Measurements from ENCODE around the gene LGALS3BP. TPM values are rescaled to one million over a fixed set of nuclear protein-coding genes. Genes with fewer than 3 reads are reported as not detected.

LGALS3BP gene
- total and polyA plus RNA-seq, 2 of the 13 experiments (the other 11 are each of a cell fraction or from before 2014, with no cell fraction given): 137 to 332 TPM

GRCh38 chr17:78962345-78962983 is 17.3 kb downstream of the LGALS3BP start (continued):
- peak; percentile 82; the same call in 1 of the 2 replicates for TF ChIP-seq PRDM10 (CRISPR knock-in tag; IDR thresholded peaks at IDR 0.05; ENCODE audit: low read depth)
- peak; percentile 79; the same call in 1 of the 2 replicates for TF ChIP-seq ZNF510 (CRISPR knock-in tag; IDR thresholded peaks at IDR 0.05; ENCODE audit: low read depth)
- TF ChIP-seq SKIL (CRISPR knock-in tag; IDR thresholded peaks at IDR 0.05; ENCODE audit: borderline replicate concordance): peak; percentile 69; the same call in 1 of the 2 replicates
- peak; percentile 90 for TF ChIP-seq IKZF5 (CRISPR knock-in tag; IDR thresholded peaks at IDR 0.05)
- no peak for TF ChIP-seq ZNF10 (CRISPR knock-in tag; IDR thresholded peaks at IDR 0.05; ENCODE audit: borderline replicate concordance, low read depth)
- TF ChIP-seq GMEB2 (CRISPR knock-in tag; IDR thresholded peaks at IDR 0.05; ENCODE audit: low read depth): no peak
- TF ChIP-seq HOMEZ (CRISPR knock-in tag; IDR thresholded peaks at IDR 0.05; ENCODE audit: low read depth): 0 out of 2 replicates have a peak, but pooled peaks have one; percentile 32
- TF ChIP-seq ZNF784 (CRISPR knock-in tag; IDR thresholded peaks at IDR 0.05; ENCODE audit: borderline replicate concordance): peak; percentile 78; the same call in 1 of the 2 replicates
- TF ChIP-seq TAF1 (CRISPR knock-in tag; IDR thresholded peaks at IDR 0.05): no peak
- TF ChIP-seq TRAFD1 (CRISPR knock-in tag; IDR thresholded peaks at IDR 0.05; ENCODE audit: borderline replicate concordance): no peak
- TF ChIP-seq TEF (CRISPR knock-in tag; IDR thresholded peaks at IDR 0.05): no peak
- 0 out of 2 replicates have a peak, but pooled peaks have one; percentile 39 for TF ChIP-seq TRIM24 (CRISPR knock-in tag; IDR thresholded peaks at IDR 0.05)

Data from HepG2 (cell line).